Measurements from ENCODE around the gene ZC3H10. TPM values are rescaled to one million over a fixed set of nuclear protein-coding genes. Genes with fewer than 3 reads are reported as not detected.

The ZC3H10 gene
- total RNA-seq, 1 experiment from 2014 or later, result 3.5 TPM

DNA sequence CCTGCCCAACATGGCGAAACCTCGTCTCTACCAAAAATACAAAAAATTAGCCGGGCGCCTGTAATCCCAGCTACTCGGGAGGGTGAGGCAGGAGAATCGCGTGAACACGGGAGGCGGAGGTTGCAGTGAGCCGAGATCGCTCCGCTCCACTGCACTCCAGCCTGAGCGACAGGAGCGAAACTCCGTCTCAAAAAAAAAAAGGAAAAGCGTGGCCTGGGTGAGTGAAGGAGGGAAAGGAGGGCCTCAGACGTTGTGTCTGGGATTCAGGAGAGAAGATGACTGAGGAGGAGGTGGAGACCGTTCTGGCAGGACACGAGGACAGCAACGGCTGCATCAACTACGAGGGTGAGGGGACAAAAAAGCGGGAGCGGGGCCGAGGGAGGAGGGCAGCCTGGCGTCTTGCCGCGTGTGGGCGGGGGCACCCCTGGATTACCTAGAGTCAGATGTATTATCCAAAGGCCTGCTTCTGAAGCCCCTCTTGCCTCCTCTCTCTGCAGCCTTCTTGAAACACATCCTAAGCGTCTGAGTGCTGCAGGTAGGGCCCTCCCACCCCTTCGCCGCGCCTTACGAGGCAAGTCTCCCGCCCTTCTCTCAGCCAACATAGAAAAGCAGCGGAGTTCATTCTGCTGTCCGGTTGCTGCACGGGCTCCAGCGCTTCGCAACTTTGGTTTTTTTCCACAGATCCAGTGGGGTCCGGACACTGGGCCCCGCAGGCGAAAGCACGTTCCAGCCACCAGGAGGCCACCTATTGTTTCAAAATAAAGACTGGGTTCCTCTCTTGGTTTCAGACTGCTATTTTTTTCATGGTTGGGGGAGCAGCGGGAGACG lies 39.3 kb downstream of the ZC3H10 start:
- Mint-ChIP-seq H3K27ac (ENCODE audit: unreplicated experiment) (peak overlapping the region; percentile 88), H3K27me3 (ENCODE audit: insufficient read depth, unreplicated experiment) (no peaks in the 10 kb centered on the region), H3K36me3 (ENCODE audit: insufficient read depth, unreplicated experiment) (peaks cover 68% of the 10 kb centered on the region), H3K9me3 (ENCODE audit: unreplicated experiment) (no peaks in the 10 kb centered on the region), H3K4me1 (ENCODE audit: low read depth, unreplicated experiment) (peaks cover 33% of the 10 kb centered on the region), H3K4me3 (ENCODE audit: unreplicated experiment) (peak overlapping the region; percentile 79)
- intact Hi-C loops (cut with micrococcal nuclease; ENCODE audit: unreplicated experiment), result loop anchor here (1.0 kb wide), 2 partner anchors 29 to 38 kb away; partner anchors contain the start of gene ESYT1
- Histone ChIP-seq H3K4me3 (ENCODE audit: low read depth, low read length) (peak overlapping the region; percentile 51), H3K4me1 (peaks cover 22% of the 10 kb centered on the region), H3K36me3 (ENCODE audit: control insufficient read depth, insufficient read depth, low read length) (no peaks in the 10 kb centered on the region; the same call in none of the 2 replicates), H3K27me3 (replicated peaks; ENCODE audit: control insufficient read depth, insufficient read depth, low read length) (no peaks in the 10 kb centered on the region), H3K9me3 (no peaks in the 10 kb centered on the region)
- ChIA-PET POLR2A (interaction anchor here (1.0 to 2.2 kb wide), 6 partner anchors 29 to 64 kb away, joined by 6 to 27 read pairs (median 8); partner anchors contain the start of genes ESYT1, RNF41, SMARCC2 and ZC3H10), CTCF (interaction anchor here (0.8 to 2.2 kb wide), 5 partner anchors 30 to 1833 kb away, joined by 3 to 24 read pairs (median 4); partner anchors contain the start of genes COPZ1, ESYT1, SMARCC2 and ZC3H10)
- TSS peak; percentile 45 for BruUV-seq (replicated peaks)
- TF ChIP-seq, protein P1, sequence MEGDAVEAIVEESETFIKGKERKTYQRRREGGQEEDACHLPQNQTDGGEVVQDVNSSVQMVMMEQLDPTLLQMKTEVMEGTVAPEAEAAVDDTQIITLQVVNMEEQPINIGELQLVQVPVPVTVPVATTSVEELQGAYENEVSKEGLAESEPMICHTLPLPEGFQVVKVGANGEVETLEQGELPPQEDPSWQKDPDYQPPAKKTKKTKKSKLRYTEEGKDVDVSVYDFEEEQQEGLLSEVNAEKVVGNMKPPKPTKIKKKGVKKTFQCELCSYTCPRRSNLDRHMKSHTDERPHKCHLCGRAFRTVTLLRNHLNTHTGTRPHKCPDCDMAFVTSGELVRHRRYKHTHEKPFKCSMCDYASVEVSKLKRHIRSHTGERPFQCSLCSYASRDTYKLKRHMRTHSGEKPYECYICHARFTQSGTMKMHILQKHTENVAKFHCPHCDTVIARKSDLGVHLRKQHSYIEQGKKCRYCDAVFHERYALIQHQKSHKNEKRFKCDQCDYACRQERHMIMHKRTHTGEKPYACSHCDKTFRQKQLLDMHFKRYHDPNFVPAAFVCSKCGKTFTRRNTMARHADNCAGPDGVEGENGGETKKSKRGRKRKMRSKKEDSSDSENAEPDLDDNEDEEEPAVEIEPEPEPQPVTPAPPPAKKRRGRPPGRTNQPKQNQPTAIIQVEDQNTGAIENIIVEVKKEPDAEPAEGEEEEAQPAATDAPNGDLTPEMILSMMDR (IDR thresholded peaks at IDR 0.05; ENCODE audit: insufficient read depth in 1 of 2, low read depth in 1 of 2, low read length in 1 of 2, severe bottlenecking in 1 of 2, unreplicated experiment in 1 of 2), result peak; percentile 59 to 89
- peak; percentile 94 for DNase-seq

DNA sequence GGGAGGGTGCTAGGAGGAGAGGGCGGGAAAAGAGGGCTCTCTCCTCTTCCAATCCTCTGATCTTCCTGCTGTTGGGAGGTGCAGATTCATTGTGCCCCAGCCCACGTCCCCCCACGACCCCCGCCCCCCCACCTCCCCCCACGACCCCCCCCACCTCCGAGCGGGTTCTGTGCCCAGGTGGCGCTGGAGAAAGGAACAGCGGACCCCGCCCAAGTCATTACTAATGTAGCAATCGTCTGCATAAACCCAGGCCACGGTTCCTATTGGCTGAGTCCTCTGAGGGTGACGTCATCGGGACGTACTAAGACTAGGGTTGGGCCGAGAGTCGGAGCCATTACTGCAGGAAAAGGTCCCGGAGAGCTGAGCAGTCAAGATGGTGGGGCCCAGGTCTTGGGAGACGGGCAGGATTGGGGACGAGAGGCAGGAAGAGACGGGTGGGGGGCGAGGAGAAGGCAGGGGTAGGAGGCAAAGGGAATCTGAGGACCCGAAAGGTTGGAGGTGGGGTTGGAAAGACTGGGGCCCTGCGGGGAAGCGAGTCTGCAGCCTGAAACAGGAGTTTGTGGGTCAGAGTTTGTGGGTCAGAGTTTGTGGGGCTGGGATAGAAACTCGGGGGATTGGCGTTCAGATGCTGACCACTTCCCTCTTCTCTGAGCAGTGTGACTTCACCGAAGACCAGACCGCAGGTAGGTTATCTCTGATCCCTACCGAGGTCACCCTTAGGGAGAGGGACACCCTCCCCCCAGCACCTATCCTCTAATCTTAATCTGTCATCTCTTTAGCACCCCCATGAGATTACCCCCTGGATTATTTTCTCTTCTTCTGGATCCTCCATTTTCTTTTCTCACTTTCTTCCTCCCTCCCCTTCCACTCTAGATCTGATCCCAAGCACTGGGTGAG lies 40.2 kb downstream of the ZC3H10 start, which contains the start of gene MYL6:
MYL6 (plus strand) TSS at position 331 of the 897 bp plus-strand sequence; CDS start at position 374, 43 bp downstream.
- H3K4me1 Mint-ChIP-seq (ENCODE audit: low read depth, unreplicated experiment), result peaks cover 33% of the 10 kb centered on the region
- no peaks in the 10 kb centered on the region for H3K27me3 ChIP-seq (replicated peaks; ENCODE audit: control insufficient read depth, insufficient read depth, low read length)
- CTCF ChIA-PET, result interaction anchor here (1.0 to 2.2 kb wide), 4 partner anchors 30 to 1833 kb away, joined by 3 to 24 read pairs (median 10); partner anchors contain the start of genes COPZ1, ESYT1, SMARCC2 and ZC3H10
- no peaks in the 10 kb centered on the region; the same call in none of the 2 replicates for H3K36me3 ChIP-seq (ENCODE audit: control insufficient read depth, insufficient read depth, low read length)
- intact Hi-C loops (cut with micrococcal nuclease; ENCODE audit: unreplicated experiment), result no loop called here
- H3K4me3 ChIP-seq (ENCODE audit: low read depth, low read length), result peak within 1 kb of the TSS; percentile 59
- H3K9me3 Mint-ChIP-seq (ENCODE audit: unreplicated experiment), result no peaks in the 10 kb centered on the region
- TF ChIP-seq, protein P1 (IDR thresholded peaks at IDR 0.05; ENCODE audit: insufficient read depth in 1 of 2, low read depth in 1 of 2, low read length in 1 of 2, severe bottlenecking in 1 of 2, unreplicated experiment in 1 of 2), result no peak
- no TSS peak for BruUV-seq (replicated peaks)
- peaks cover 16% of the 10 kb centered on the region for H3K4me1 ChIP-seq
- H3K9me3 ChIP-seq, result no peaks in the 10 kb centered on the region
- POLR2A ChIA-PET, result interaction anchor here (0.6 to 2.2 kb wide), 10 partner anchors 30 to 202 kb away, joined by 3 to 27 read pairs (median 6); partner anchors contain the start of genes ESYT1, PA2G4, RNF41 and SMARCC2
- peak; percentile 96 to 98 for DNase-seq
- H3K4me3 Mint-ChIP-seq (ENCODE audit: unreplicated experiment), result peak within 1 kb of the TSS; percentile 79
- H3K27me3 Mint-ChIP-seq (ENCODE audit: insufficient read depth, unreplicated experiment), result no peaks in the 10 kb centered on the region
- H3K36me3 Mint-ChIP-seq (ENCODE audit: insufficient read depth, unreplicated experiment), result peaks cover 71% of the 10 kb centered on the region
- H3K27ac Mint-ChIP-seq (ENCODE audit: unreplicated experiment), result peak within 1 kb of the TSS; percentile 88
